ENCODE results near the gene FDX1.

DNA sequence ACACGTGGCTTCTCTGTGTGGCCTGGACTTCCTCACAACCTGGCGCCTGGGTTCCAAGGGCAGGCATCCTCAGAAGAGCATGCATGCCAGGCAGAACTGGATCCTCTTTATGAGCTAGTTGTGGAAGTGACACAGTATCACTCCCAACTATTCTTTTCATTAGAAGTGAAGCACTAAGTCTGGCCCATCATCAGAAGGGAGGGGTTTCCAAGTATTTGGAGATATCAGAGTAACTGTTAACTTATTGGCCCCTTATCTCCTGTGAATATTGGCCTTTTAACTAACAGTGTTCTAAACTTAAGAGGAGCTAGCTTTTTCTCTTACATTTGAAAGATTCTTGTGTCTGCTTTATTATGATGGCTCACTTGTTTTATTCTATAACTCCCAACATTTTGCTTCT lies 35.5 kb downstream of the FDX1 start:
- TF ChIP-seq TAF1 (IDR thresholded peaks at IDR 0.05; ENCODE audit: borderline replicate concordance, low read depth, low read length) (no peak), POLR2AphosphoS5 (IDR thresholded peaks at IDR 0.05; ENCODE audit: low read depth, low read length) (no peak), POLR2A (IDR thresholded peaks at IDR 0.05; ENCODE audit: low read depth, low read length) (no peak)

Measured in GM12892 (cell line).